A549 (cell line): Measurements from ENCODE around the gene SETSIP. TPM values are rescaled to one million over a fixed set of nuclear protein-coding genes. Genes with fewer than 3 reads are reported as not detected.

Experiments
- ATAC-seq, 2 experiments: fragments of 200-7000 bp in 1 of 2; fragments of >200 bp in 1 of 2; cut with Nextera tagmentation in 1 of 2; cut with Tn5 transposase in 1 of 2; 3 replicates each; pipeline versions ENCODE4 v1.8.0 to v1.9.1; 2018 to 2020; ENCODE audit warnings: mild to moderate bottlenecking in 1 of 2, moderate library complexity in 1 of 2
- CTCF ChIA-PET: fragments of 300-600 bp; sonication (Branson Sonifier 250); formaldehyde crosslinking; extraction: SDS; loops from one replicate; lab custom pipeline; 2021; ENCODE audit warnings: antibody characterized with exemption, inconsistent platforms; lab: Yijun Ruan, JAX
- POLR2A ChIA-PET: fragments of 350-600 bp; formaldehyde crosslinking; extraction: SDS; loops from one replicate; lab custom pipeline; 2021; ENCODE audit warnings: antibody characterized with exemption, inconsistent platforms; lab: Yijun Ruan, JAX
- DNase-seq, 2 experiments: peaks; one replicate each; pipeline versions ENCODE4 v3.0.0 to v3.0.0-alpha.2; 2011 to 2016; ENCODE audit warnings: low read depth in 1 of 2, low spot score in 1 of 2
- FAIRE-seq: peaks from 2 replicates; lab custom pipeline; 2011; peaks lifted over from hg19 to GRCh38; lab: Jason Lieb, UNC
- H3K27ac ChIP-seq, 2 experiments: fragments of >200 bp; sonication (Bioruptor Twin); formaldehyde crosslinking; 3 replicates each; pipeline ENCODE4 v1.5.1; 2016 to 2017
- H3K4me1 ChIP-seq: fragments of >200 bp; sonication (Bioruptor Twin); formaldehyde crosslinking; 3 replicates; pipeline ENCODE4 v1.6.1; 2016
- H3K4me2 ChIP-seq: fragments of >200 bp; sonication (Bioruptor Twin); formaldehyde crosslinking; 3 replicates; pipeline ENCODE4 v1.6.1; 2016
- H3K4me3 ChIP-seq: fragments of >200 bp; sonication (Bioruptor Twin); formaldehyde crosslinking; 3 replicates; pipeline ENCODE4 v1.5.1; 2016
- H3K9me3 ChIP-seq: fragments of >200 bp; sonication (Bioruptor Twin); formaldehyde crosslinking; 3 replicates; pipeline ENCODE4 v1.6.1; 2016
- BHLHE40 ChIP-seq: IDR thresholded peaks from 2 replicates; pipeline ENCODE4 v1.6.1; 2012; ENCODE audit warnings: low read depth, low read length, inconsistent platforms
- CEBPB ChIP-seq, 2 experiments: fragments of >200 bp in 1 of 2; sonication (Bioruptor Twin) in 1 of 2; formaldehyde crosslinking in 1 of 2; IDR thresholded peaks; 2 replicates each; pipeline ENCODE4 v1.6.1; 2012 to 2016
- E2F6 ChIP-seq: IDR thresholded peaks from 2 replicates; pipeline ENCODE4 v1.6.1; 2012; ENCODE audit warnings: low read depth, borderline replicate concordance
- EHMT2 ChIP-seq: fragments of 200-600 bp; sonication (generic); IDR thresholded peaks from 2 replicates; pipeline ENCODE4 v1.6.1; 2016; ENCODE audit warnings: antibody characterized with exemption, low read depth, mild to moderate bottlenecking, moderate library complexity
- FOSL2 ChIP-seq, 2 experiments: fragments of 450-650 bp in 1 of 2; fragments of >200 bp in 1 of 2; sonication (Bioruptor Twin) in 1 of 2; formaldehyde crosslinking; IDR thresholded peaks; 2 replicates each; pipeline versions ENCODE4 v1.5.0 to v1.6.1; 2016 to 2020; ENCODE audit warnings: mild to moderate bottlenecking in 1 of 2, moderate library complexity in 1 of 2
- GATA3 ChIP-seq: IDR thresholded peaks from 2 replicates; pipeline ENCODE4 v1.6.1; 2012; ENCODE audit warnings: borderline replicate concordance
- HEYL ChIP-seq: fragments of 250-450 bp; sonication (Bioruptor Pico); IDR thresholded peaks from 2 replicates; pipeline ENCODE4 v1.8.0; 2021; ENCODE audit warnings: mild to moderate bottlenecking, moderate library complexity
- JUN ChIP-seq, 2 experiments: fragments of >200 bp; sonication (Bioruptor Twin); formaldehyde crosslinking; IDR thresholded peaks; 2 replicates in 1 of 2; 3 replicates in 1 of 2; pipeline ENCODE4 v1.6.1; 2016 to 2017
- JUNB ChIP-seq: fragments of >200 bp; sonication (Bioruptor Twin); formaldehyde crosslinking; IDR thresholded peaks from 2 replicates; pipeline ENCODE4 v1.6.1; 2016
- KDM1A ChIP-seq: fragments of 200-600 bp; sonication (generic); IDR thresholded peaks from 2 replicates; pipeline ENCODE4 v1.6.1; 2016; ENCODE audit warnings: low read depth, mild to moderate bottlenecking
- KDM5A ChIP-seq: fragments of 200-600 bp; sonication (generic); IDR thresholded peaks from 2 replicates; pipeline ENCODE4 v1.6.1; 2016; ENCODE audit warnings: antibody characterized with exemption, mild to moderate bottlenecking
- NPAS2 ChIP-seq: fragments of 250-450 bp; sonication (Bioruptor Pico); IDR thresholded peaks from 2 replicates; pipeline ENCODE4 v1.8.0; 2022; ENCODE audit warnings: mild to moderate bottlenecking, moderate library complexity, borderline replicate concordance
- PBX3 ChIP-seq: IDR thresholded peaks from 2 replicates; pipeline ENCODE4 v1.6.1; 2012
- RNF2 ChIP-seq: fragments of 200-600 bp; sonication (generic); IDR thresholded peaks from 2 replicates; pipeline ENCODE4 v1.6.1; 2016; ENCODE audit warnings: low read depth, mild to moderate bottlenecking, antibody characterized with exemption, moderate library complexity, borderline replicate concordance
- SMC3 ChIP-seq: fragments of >200 bp; sonication (Bioruptor Twin); formaldehyde crosslinking; IDR thresholded peaks from 3 replicates; pipeline ENCODE4 v1.6.1; 2018; ENCODE audit warnings: inconsistent platforms
- USF2 ChIP-seq: fragments of 450-650 bp; IDR thresholded peaks from 2 replicates; pipeline ENCODE4 v1.6.1; 2014; ENCODE audit warnings: antibody characterized with exemption
- WGBS: methylation state at CpG from one replicate; pipeline ENCODE4 v1.1.6; 2017; ENCODE audit errors: missing lambda C conversion rate; 5-methylcytosine and 5-hydroxymethylcytosine counted together
- polyA plus RNA-seq, 4 experiments: library from polyadenylated mRNA; depleted of rRNA in 3 of 4; stranded (reverse); fragments of >200 nt; fragmentation: RNase III in 1 of 4; extraction: RNeasy Plus Mini Kit Qiagen cat#74134 plus additional on column Dnase treatment in 1 of 4; gene quantifications; 2 replicates in 3 of 4; 3 replicates in 1 of 4; pipeline ENCODE4 v1.2.3, GENCODE V29; 2011 to 2017

The SETSIP gene
- polyA plus RNA-seq, 2 of the 4 experiments (the other 2 are of a cell fraction): 0.23 to 0.36 TPM

- POLR2A ChIA-PET: no interaction called here
- 84% methylated on average over 8 of the region's 8 CpGs for WGBS
- Histone ChIP-seq H3K27ac (no peak overlapping the region), H3K9me3 (no peaks in the 10 kb centered on the region), H3K4me2 (no peak overlapping the region)
- CTCF ChIA-PET: no interaction called here
- no peak for ATAC-seq
- no peak for TF ChIP-seq USF2
- no peak for TF ChIP-seq BHLHE40
- TF ChIP-seq CEBPB (IDR thresholded peaks at IDR 0.05): no peak
- no peak for TF ChIP-seq SMC3
- TF ChIP-seq GATA3: no peak
- TF ChIP-seq EHMT2: no peak
- no peak for TF ChIP-seq NPAS2 (CRISPR knock-in tag)
- no peak for TF ChIP-seq E2F6
- no peak for TF ChIP-seq RNF2
- no peak for TF ChIP-seq FOSL2 (IDR thresholded peaks at IDR 0.05)
- TF ChIP-seq FOSL2 (CRISPR knock-in tag; IDR thresholded peaks at IDR 0.05): no peak
- no peak for TF ChIP-seq JUNB
- no peak for TF ChIP-seq PBX3
- TF ChIP-seq HEYL (CRISPR knock-in tag): no peak
- no peak for TF ChIP-seq JUN (IDR thresholded peaks at IDR 0.05)
- TF ChIP-seq, all 56 proteins: peak for 0
- DNase-seq: no peak
- Histone ChIP-seq H3K4me1 (no peaks in the 10 kb centered on the region), H3K4me3 (no peak overlapping the region)
- no peak for FAIRE-seq
These were observed 8.9 kb downstream of the SETSIP start for GRCh38 chr1:92066321-92066720.

GRCh38 chr1:92065042-92065441 is 10.2 kb downstream of the SETSIP start:
- CTCF ChIA-PET: no interaction called here

GRCh38 chr1:92051948-92052347 is 23.3 kb downstream of the SETSIP start:
- ATAC-seq (no peak), DNase-seq (no peak), FAIRE-seq (no peak)
- no peaks in the 10 kb centered on the region for H3K4me1 ChIP-seq
- no peak overlapping the region for H3K27ac ChIP-seq
- ChIA-PET CTCF (no interaction called here), POLR2A (no interaction called here)
- no peak overlapping the region for H3K4me3 ChIP-seq
- H3K4me2 ChIP-seq: no peak overlapping the region
- TF ChIP-seq USF2: no peak
- TF ChIP-seq KDM1A: no peak
- no peak for TF ChIP-seq JUNB
- no peaks in the 10 kb centered on the region for H3K9me3 ChIP-seq

More at GRCh38 chr1:92065042-92065441, 10.2 kb downstream of the SETSIP start:
- peak in 1 of 2 experiments; percentile 46; a peak in 2 of 6 replicates for ATAC-seq
- WGBS: 83% methylated on average over 3 of the region's 3 CpGs
- POLR2A ChIA-PET: no interaction called here
- H3K27ac ChIP-seq: no peak overlapping the region
- H3K4me1 ChIP-seq: no peaks in the 10 kb centered on the region
- no peak overlapping the region for H3K4me3 ChIP-seq
- H3K9me3 ChIP-seq: no peaks in the 10 kb centered on the region
- 0 out of 3 replicates have a peak, but pooled peaks have one; percentile 16 for TF ChIP-seq SMC3
- no peak for TF ChIP-seq KDM5A
- TF ChIP-seq, all 56 proteins: peak for 1
- no peak for FAIRE-seq
- DNase-seq: peak in 1 of 2 experiments; percentile 19
- H3K4me2 ChIP-seq: no peak overlapping the region
